ENCODE measurements around the gene PDE6B. TPM values are rescaled to one million over a fixed set of nuclear protein-coding genes. Genes with fewer than 3 reads are reported as not detected.

PDE6B gene
- total and polyA plus RNA-seq, 2 of the 13 experiments (the other 11 are each of a cell fraction or from before 2014, with no cell fraction given) = 0.38 to 0.40 TPM

- TF ChIP-seq BCLAF1 (IDR thresholded peaks at IDR 0.05) = no peak
- TF ChIP-seq, protein P1, sequence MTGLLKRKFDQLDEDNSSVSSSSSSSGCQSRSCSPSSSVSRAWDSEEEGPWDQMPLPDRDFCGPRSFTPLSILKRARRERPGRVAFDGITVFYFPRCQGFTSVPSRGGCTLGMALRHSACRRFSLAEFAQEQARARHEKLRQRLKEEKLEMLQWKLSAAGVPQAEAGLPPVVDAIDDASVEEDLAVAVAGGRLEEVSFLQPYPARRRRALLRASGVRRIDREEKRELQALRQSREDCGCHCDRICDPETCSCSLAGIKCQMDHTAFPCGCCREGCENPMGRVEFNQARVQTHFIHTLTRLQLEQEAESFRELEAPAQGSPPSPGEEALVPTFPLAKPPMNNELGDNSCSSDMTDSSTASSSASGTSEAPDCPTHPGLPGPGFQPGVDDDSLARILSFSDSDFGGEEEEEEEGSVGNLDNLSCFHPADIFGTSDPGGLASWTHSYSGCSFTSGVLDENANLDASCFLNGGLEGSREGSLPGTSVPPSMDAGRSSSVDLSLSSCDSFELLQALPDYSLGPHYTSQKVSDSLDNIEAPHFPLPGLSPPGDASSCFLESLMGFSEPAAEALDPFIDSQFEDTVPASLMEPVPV (CRISPR knock-in tag; IDR thresholded peaks at IDR 0.05) = no peak
- TF ChIP-seq ZNF20 (CRISPR knock-in tag; IDR thresholded peaks at IDR 0.05) = no peak
- TF ChIP-seq FOXJ3 (CRISPR knock-in tag; IDR thresholded peaks at IDR 0.05; ENCODE audit: borderline replicate concordance) = no peak
- TF ChIP-seq REPIN1 (CRISPR knock-in tag; IDR thresholded peaks at IDR 0.05; ENCODE audit: borderline replicate concordance, low read depth) = 0 out of 2 replicates have a peak, but pooled peaks have one; percentile 23
- no peak for TF ChIP-seq HOXA9 (CRISPR knock-in tag; IDR thresholded peaks at IDR 0.05; ENCODE audit: borderline replicate concordance)
- TF ChIP-seq NFIC (IDR thresholded peaks at IDR 0.05; ENCODE audit: low read length) = no peak
- no peak for TF ChIP-seq POLR2AphosphoS2 (IDR thresholded peaks at IDR 0.05; ENCODE audit: low read depth, low read length)
- TF ChIP-seq, protein P2, sequence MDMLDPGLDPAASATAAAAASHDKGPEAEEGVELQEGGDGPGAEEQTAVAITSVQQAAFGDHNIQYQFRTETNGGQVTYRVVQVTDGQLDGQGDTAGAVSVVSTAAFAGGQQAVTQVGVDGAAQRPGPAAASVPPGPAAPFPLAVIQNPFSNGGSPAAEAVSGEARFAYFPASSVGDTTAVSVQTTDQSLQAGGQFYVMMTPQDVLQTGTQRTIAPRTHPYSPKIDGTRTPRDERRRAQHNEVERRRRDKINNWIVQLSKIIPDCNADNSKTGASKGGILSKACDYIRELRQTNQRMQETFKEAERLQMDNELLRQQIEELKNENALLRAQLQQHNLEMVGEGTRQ (IDR thresholded peaks at IDR 0.05; ENCODE audit: low read depth, low read length) = no peak
- TF ChIP-seq, protein P2 (CRISPR knock-in tag; IDR thresholded peaks at IDR 0.05; ENCODE audit: borderline replicate concordance) = no peak
- TF ChIP-seq, protein P3, sequence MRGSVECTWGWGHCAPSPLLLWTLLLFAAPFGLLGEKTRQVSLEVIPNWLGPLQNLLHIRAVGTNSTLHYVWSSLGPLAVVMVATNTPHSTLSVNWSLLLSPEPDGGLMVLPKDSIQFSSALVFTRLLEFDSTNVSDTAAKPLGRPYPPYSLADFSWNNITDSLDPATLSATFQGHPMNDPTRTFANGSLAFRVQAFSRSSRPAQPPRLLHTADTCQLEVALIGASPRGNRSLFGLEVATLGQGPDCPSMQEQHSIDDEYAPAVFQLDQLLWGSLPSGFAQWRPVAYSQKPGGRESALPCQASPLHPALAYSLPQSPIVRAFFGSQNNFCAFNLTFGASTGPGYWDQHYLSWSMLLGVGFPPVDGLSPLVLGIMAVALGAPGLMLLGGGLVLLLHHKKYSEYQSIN (CRISPR knock-in tag; IDR thresholded peaks at IDR 0.05; ENCODE audit: borderline replicate concordance) = no peak
- TF ChIP-seq TBX3 (IDR thresholded peaks at IDR 0.05; ENCODE audit: borderline replicate concordance) = no peak
- TF ChIP-seq ZNF331 (CRISPR knock-in tag; IDR thresholded peaks at IDR 0.05) = peak; percentile 75
- no peak for TF ChIP-seq ZNF180 (CRISPR knock-in tag; IDR thresholded peaks at IDR 0.05; ENCODE audit: borderline replicate concordance, low read depth)
- TF ChIP-seq RORA (CRISPR knock-in tag; IDR thresholded peaks at IDR 0.05) = no peak
- TF ChIP-seq ZNF335 (CRISPR knock-in tag; IDR thresholded peaks at IDR 0.05) = peak; percentile 43; the same call in 1 of the 2 replicates
- no peak for TF ChIP-seq ZFP82 (CRISPR knock-in tag; IDR thresholded peaks at IDR 0.05; ENCODE audit: borderline replicate concordance)
- TF ChIP-seq, protein P4, sequence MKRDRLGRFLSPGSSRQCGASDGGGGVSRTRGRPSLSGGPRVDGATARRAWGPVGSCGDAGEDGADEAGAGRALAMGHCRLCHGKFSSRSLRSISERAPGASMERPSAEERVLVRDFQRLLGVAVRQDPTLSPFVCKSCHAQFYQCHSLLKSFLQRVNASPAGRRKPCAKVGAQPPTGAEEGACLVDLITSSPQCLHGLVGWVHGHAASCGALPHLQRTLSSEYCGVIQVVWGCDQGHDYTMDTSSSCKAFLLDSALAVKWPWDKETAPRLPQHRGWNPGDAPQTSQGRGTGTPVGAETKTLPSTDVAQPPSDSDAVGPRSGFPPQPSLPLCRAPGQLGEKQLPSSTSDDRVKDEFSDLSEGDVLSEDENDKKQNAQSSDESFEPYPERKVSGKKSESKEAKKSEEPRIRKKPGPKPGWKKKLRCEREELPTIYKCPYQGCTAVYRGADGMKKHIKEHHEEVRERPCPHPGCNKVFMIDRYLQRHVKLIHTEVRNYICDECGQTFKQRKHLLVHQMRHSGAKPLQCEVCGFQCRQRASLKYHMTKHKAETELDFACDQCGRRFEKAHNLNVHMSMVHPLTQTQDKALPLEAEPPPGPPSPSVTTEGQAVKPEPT (CRISPR knock-in tag; IDR thresholded peaks at IDR 0.05; ENCODE audit: low read depth) = no peak
- no peak for TF ChIP-seq CREBL2 (CRISPR knock-in tag; IDR thresholded peaks at IDR 0.05; ENCODE audit: borderline replicate concordance)
Measured at GRCh38 chr4:692771-693554, 67.6 kb downstream of the PDE6B start (continued).
